Ureter (tissue), 1 donor: ENCODE measurements around the gene HSPG2. TPM values are rescaled to one million over a fixed set of nuclear protein-coding genes. Genes with fewer than 3 reads are reported as not detected.

Source experiments
- DNase-seq: peaks from one replicate; pipeline ENCODE4 v3.0.0-alpha.2; 2020; ENCODE audit warnings: low spot score
- total RNA-seq: library from RNA; stranded (reverse); gene quantifications from one replicate; pipeline ENCODE4 v1.2.4, GENCODE V29; 2023
- donor health status: DM: yes; HTN: yes; CAD: no.

The HSPG2 gene
- total RNA-seq, 1 donor from 2014 or later: 298 TPM

- no peak for DNase-seq
Observed at GRCh38 chr1:21845646-21846641, 91.2 kb downstream of the HSPG2 start.

GRCh38 chr1:21843996-21844395, 93.1 kb downstream of the HSPG2 start:
- no peak for DNase-seq

- DNase-seq: no peak
Observed at GRCh38 chr1:21843208-21843607, 93.9 kb downstream of the HSPG2 start.

GRCh38 chr1:21842606-21843162, 94.4 kb downstream of the HSPG2 start:
- DNase-seq: no peak

GRCh38 chr1:21841852-21842466, 95.2 kb downstream of the HSPG2 start:
- DNase-seq: no peak

- DNase-seq: no peak
Observed at GRCh38 chr1:21840981-21841380, 96.1 kb downstream of the HSPG2 start.

- no peak for DNase-seq
Observed at GRCh38 chr1:21839337-21840037, 97.6 kb downstream of the HSPG2 start.

- no peak for DNase-seq
Observed at GRCh38 chr1:21838359-21839157, 98.6 kb downstream of the HSPG2 start.

- no peak for DNase-seq
Observed at GRCh38 chr1:21837476-21837875, 99.6 kb downstream of the HSPG2 start.

GRCh38 chr1:21836729-21837128, 100.4 kb downstream of the HSPG2 start:
- DNase-seq: no peak

GRCh38 chr1:21836010-21836409, 101.1 kb downstream of the HSPG2 start:
- no peak for DNase-seq

GRCh38 chr1:21834666-21835065, 102.4 kb downstream of the HSPG2 start:
- no peak for DNase-seq

GRCh38 chr1:21834094-21834493, 103.0 kb downstream of the HSPG2 start:
- DNase-seq: no peak

GRCh38 chr1:21833392-21833976, 103.6 kb downstream of the HSPG2 start:
- DNase-seq: no peak

- DNase-seq: no peak
Observed at GRCh38 chr1:21831454-21831970, 105.6 kb downstream of the HSPG2 start.

- DNase-seq: no peak
Observed at GRCh38 chr1:21830792-21831453, 106.2 kb downstream of the HSPG2 start.

GRCh38 chr1:21829294-21829693, 107.8 kb downstream of the HSPG2 start:
- no peak for DNase-seq

GRCh38 chr1:21828506-21829210, 108.5 kb downstream of the HSPG2 start:
- DNase-seq: no peak

- no peak for DNase-seq
Observed at GRCh38 chr1:21828075-21828474, 109.0 kb downstream of the HSPG2 start.
